B cell (primary cell): ENCODE measurements around the gene MRNIP. TPM values are rescaled to one million over a fixed set of nuclear protein-coding genes. Genes with fewer than 3 reads are reported as not detected.
A peak's percentile ranks its signal among the peaks of the same experiment; 100 is the strongest.

Source experiments
- ATAC-seq: fragments of 200-7000 bp; cut with Tn5 transposase; one replicate; pipeline ENCODE4 v1.10.0; 2021; ENCODE audit warnings: low read depth, mild to moderate bottlenecking, moderate number of reproducible peaks, moderate library complexity
- CTCF ChIA-PET: fragments of 350-600 bp; sonication (Branson Sonifier 250); formaldehyde crosslinking; loops from one replicate; lab custom pipeline; 2021; ENCODE audit warnings: antibody characterized with exemption, inconsistent platforms; lab: Charles Lee
- POLR2A ChIA-PET: fragments of 350-600 bp; sonication (Branson Sonifier 250); formaldehyde crosslinking; loops from one replicate; lab custom pipeline; 2021; ENCODE audit warnings: antibody characterized with exemption; lab: Charles Lee
- DNase-seq: peaks from one replicate; pipeline ENCODE4 v3.0.0; 2013
- H2AFZ ChIP-seq: 2 replicates; pipeline ENCODE4 v1.6.1; 2012; ENCODE audit warnings: mild to moderate bottlenecking, low read depth, low read length; ENCODE audit not compliant: insufficient read depth, poor library complexity, severe bottlenecking
- H3K27ac ChIP-seq, 2 donors: 1 replicate in 1 of 2; 2 replicates in 1 of 2; pipeline ENCODE4 v1.5.1; 2012 to 2013; ENCODE audit warnings: low read length in 2 of 2, mild to moderate bottlenecking in 2 of 2, moderate library complexity in 1 of 2
- H3K27me3 ChIP-seq, 4 experiments: fragments of 200-600 bp in 1 of 4; sonication (generic) in 1 of 4; replicated peaks in 1 of 4; 1 replicate in 2 of 4; 2 replicates in 2 of 4; pipeline versions ENCODE4 v1.6.1 to v1.7.0; 2013 to 2016; ENCODE audit warnings: low read length in 3 of 4, mild to moderate bottlenecking in 2 of 4, mixed read lengths in 1 of 4, moderate library complexity in 1 of 4; ENCODE audit not compliant: insufficient read depth in 4 of 4, control insufficient read depth in 3 of 4; ENCODE audit errors: control extremely low read depth in 1 of 4
- H3K36me3 ChIP-seq, 2 experiments: replicated peaks in 1 of 2; 1 replicate in 1 of 2; 2 replicates in 1 of 2; pipeline versions ENCODE4 v1.6.1 to v1.7.1; 2013; ENCODE audit warnings: low read length in 1 of 2; ENCODE audit not compliant: insufficient read depth in 2 of 2, control insufficient read depth in 1 of 2; ENCODE audit errors: control extremely low read depth in 1 of 2, extremely low read depth in 1 of 2
- H3K4me1 ChIP-seq, 2 donors: fragments of 200-600 bp in 1 of 2; sonication (generic) in 1 of 2; 1 replicate in 1 of 2; 2 replicates in 1 of 2; pipeline versions ENCODE4 v1.5.1 to v1.6.1; 2013 to 2017; ENCODE audit warnings: low read length in 2 of 2; ENCODE audit not compliant: control insufficient read depth in 2 of 2, insufficient read depth in 2 of 2
- H3K4me2 ChIP-seq: replicated peaks from 2 replicates; pipeline ENCODE3; 2012; ENCODE audit warnings: mild to moderate bottlenecking, low read depth, low read length; ENCODE audit not compliant: poor library complexity, severe bottlenecking
- H3K4me3 ChIP-seq, 5 experiments: fragments of 200-600 bp in 1 of 5; sonication (generic) in 1 of 5; 1 replicate in 3 of 5; 2 replicates in 2 of 5; pipeline versions ENCODE4 v1.5.1 to v1.7.0; 2011 to 2016; ENCODE audit warnings: low read length in 4 of 5, mild to moderate bottlenecking in 4 of 5, low read depth in 2 of 5, control low read depth in 1 of 5, moderate library complexity in 1 of 5; ENCODE audit not compliant: insufficient read depth in 1 of 5; ENCODE audit errors: control extremely low read depth in 1 of 5, extremely low read depth in 1 of 5
- H3K79me2 ChIP-seq: fragments of 200-600 bp; sonication (generic); one replicate; pipeline ENCODE4 v1.6.0; 2016; ENCODE audit warnings: low read length; ENCODE audit not compliant: control insufficient read depth, insufficient read depth
- H3K9ac ChIP-seq: fragments of 200-600 bp; sonication (generic); 2 replicates; pipeline ENCODE4 v1.6.1; 2017; ENCODE audit warnings: mild to moderate bottlenecking, low read length, moderate library complexity
- H3K9me3 ChIP-seq, 3 donors: one replicate each; pipeline versions ENCODE4 v1.6.1 to v1.7.1; 2013; ENCODE audit warnings: low read length in 2 of 3; ENCODE audit not compliant: control insufficient read depth in 2 of 3, insufficient read depth in 1 of 3; ENCODE audit errors: control extremely low read depth in 1 of 3
- H4K20me1 ChIP-seq: 2 replicates; pipeline ENCODE4 v1.6.0; 2012; ENCODE audit warnings: mild to moderate bottlenecking, low read length; ENCODE audit not compliant: insufficient read depth, control insufficient read depth, poor library complexity, severe bottlenecking
- H3K27ac Mint-ChIP-seq: one replicate; pipeline ENCODE4 v1.8.0; 2021; ENCODE audit warnings: mixed read lengths
- H3K27me3 Mint-ChIP-seq: one replicate; pipeline ENCODE4 v1.8.0; 2021; ENCODE audit warnings: mixed read lengths
- H3K4me1 Mint-ChIP-seq: one replicate; pipeline ENCODE4 v1.8.0; 2021; ENCODE audit warnings: mixed read lengths
- H3K4me3 Mint-ChIP-seq: one replicate; pipeline ENCODE4 v1.8.0; 2021; ENCODE audit warnings: mixed read lengths
- H3K9me3 Mint-ChIP-seq: one replicate; pipeline ENCODE4 v1.8.0; 2022; ENCODE audit warnings: mixed read lengths; ENCODE audit not compliant: insufficient read depth
- EZH2 ChIP-seq: IDR thresholded peaks from 2 replicates; pipeline ENCODE4 v1.6.1; 2012; ENCODE audit warnings: borderline replicate concordance, low read depth, mild to moderate bottlenecking, moderate library complexity, low read length; ENCODE audit not compliant: insufficient read depth, poor library complexity, severe bottlenecking
- WGBS: methylation state at CpG from one replicate; pipeline ENCODE4 v1.1.5; 2013; ENCODE audit warnings: missing lambda C conversion rate; ENCODE audit not compliant: insufficient coverage; 5-methylcytosine and 5-hydroxymethylcytosine counted together
- intact Hi-C: fragments of 100-400 bp; cut with micrococcal nuclease; formaldehyde crosslinking; loops from one replicate; pipeline ENCODE4 v1.10.0; 2022
- polyA plus RNA-seq: library from polyadenylated mRNA; depleted of rRNA; stranded (reverse); fragments of >200 nt; gene quantifications from 2 replicates; pipeline ENCODE4 v1.2.3, GENCODE V29; 2012
- total RNA-seq, 2 donors: library from RNA; stranded (reverse); fragments of 120-200 nt in 1 of 2; gene quantifications; 1 replicate in 1 of 2; 2 replicates in 1 of 2; pipeline versions ENCODE4 v1.2.3 to v1.2.4, GENCODE V29; 2013 to 2022
- TF ChIP-seq, protein P1 (sequence below): fragments of 200-600 bp; IDR thresholded peaks from one replicate; pipeline ENCODE4 v1.8.0; 2022; ENCODE audit warnings: antibody characterized with exemption, mild to moderate bottlenecking

MRNIP gene
- total and polyA plus RNA-seq, 2 donors (not counting 1 experiment from before 2014, with no cell fraction given): 152 to 178 TPM

- no peak overlapping the region for H3K9ac ChIP-seq
- H3K9me3 ChIP-seq: no peaks in the 10 kb centered on the region
- H3K4me2 ChIP-seq: no peak overlapping the region
- Mint-ChIP-seq H3K27me3 (no peaks in the 10 kb centered on the region), H3K27ac (no peak overlapping the region), H3K4me1 (peaks cover 33% of the 10 kb centered on the region), H3K9me3 (no peaks in the 10 kb centered on the region), H3K4me3 (no peak overlapping the region)
- intact Hi-C loops: no loop called here
- peaks cover 0 to 31% of the 10 kb centered on the region in 2 experiments for H3K36me3 ChIP-seq
- H3K79me2 ChIP-seq: peaks cover 19% of the 10 kb centered on the region
- no peaks in the 10 kb centered on the region for H3K27me3 ChIP-seq
- no peak overlapping the region for H2AFZ ChIP-seq
- 98% methylated on average over 17 of the region's 23 CpGs for WGBS
- peaks cover 33 to 44% of the 10 kb centered on the region in 2 donors for H3K4me1 ChIP-seq
- ChIA-PET POLR2A (no interaction called here), CTCF (interaction anchor here (1.7 to 1.8 kb wide), 2 partner anchors 16 to 177 kb away, joined by 4 read pairs; no protein-coding TSS in a partner anchor)
- TF ChIP-seq, protein P1, sequence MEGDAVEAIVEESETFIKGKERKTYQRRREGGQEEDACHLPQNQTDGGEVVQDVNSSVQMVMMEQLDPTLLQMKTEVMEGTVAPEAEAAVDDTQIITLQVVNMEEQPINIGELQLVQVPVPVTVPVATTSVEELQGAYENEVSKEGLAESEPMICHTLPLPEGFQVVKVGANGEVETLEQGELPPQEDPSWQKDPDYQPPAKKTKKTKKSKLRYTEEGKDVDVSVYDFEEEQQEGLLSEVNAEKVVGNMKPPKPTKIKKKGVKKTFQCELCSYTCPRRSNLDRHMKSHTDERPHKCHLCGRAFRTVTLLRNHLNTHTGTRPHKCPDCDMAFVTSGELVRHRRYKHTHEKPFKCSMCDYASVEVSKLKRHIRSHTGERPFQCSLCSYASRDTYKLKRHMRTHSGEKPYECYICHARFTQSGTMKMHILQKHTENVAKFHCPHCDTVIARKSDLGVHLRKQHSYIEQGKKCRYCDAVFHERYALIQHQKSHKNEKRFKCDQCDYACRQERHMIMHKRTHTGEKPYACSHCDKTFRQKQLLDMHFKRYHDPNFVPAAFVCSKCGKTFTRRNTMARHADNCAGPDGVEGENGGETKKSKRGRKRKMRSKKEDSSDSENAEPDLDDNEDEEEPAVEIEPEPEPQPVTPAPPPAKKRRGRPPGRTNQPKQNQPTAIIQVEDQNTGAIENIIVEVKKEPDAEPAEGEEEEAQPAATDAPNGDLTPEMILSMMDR: no peak
- no peak for TF ChIP-seq EZH2
- H3K4me3 ChIP-seq: no peak overlapping the region
- H4K20me1 ChIP-seq: peaks cover 38% of the 10 kb centered on the region
- H3K27ac ChIP-seq: no peak overlapping the region
- no peak for ATAC-seq
- peak; percentile 23 for DNase-seq
Measured at GRCh38 chr5:179798144-179798770, 60.4 kb downstream of the MRNIP start.

- Mint-ChIP-seq H3K4me3 (peak overlapping the region; percentile 70), H3K27ac (no peak overlapping the region), H3K9me3 (no peaks in the 10 kb centered on the region), H3K4me1 (peaks cover 34% of the 10 kb centered on the region), H3K27me3 (no peaks in the 10 kb centered on the region)
- Histone ChIP-seq H3K36me3 (peaks cover 0 to 31% of the 10 kb centered on the region in 2 experiments), H3K27ac (no peak overlapping the region), H3K9me3 (no peaks in the 10 kb centered on the region), H3K4me3 (no peak overlapping the region), H3K4me2 (no peak overlapping the region), H4K20me1 (peaks cover 33% of the 10 kb centered on the region), H3K4me1 (peaks cover 28 to 40% of the 10 kb centered on the region in 2 donors), H3K27me3 (no peaks in the 10 kb centered on the region), H3K79me2 (peaks cover 15% of the 10 kb centered on the region), H2AFZ (no peak overlapping the region), H3K9ac (no peak overlapping the region)
- ChIA-PET CTCF (interaction anchor here (0.9 to 1.8 kb wide), 4 partner anchors 16 to 177 kb away, joined by 3 to 4 read pairs (median 4); partner anchors contain the start of gene HNRNPH1), POLR2A (no interaction called here)
- intact Hi-C loops: loop anchor here (2.0 kb wide), 1 partner anchor 175 kb away; the partner anchor contains the start of gene HNRNPH1
- no peak for DNase-seq
- no peak for ATAC-seq
- TF ChIP-seq EZH2: no peak
- TF ChIP-seq, protein P1: no peak
- 98% methylated on average over 28 of the region's 30 CpGs for WGBS
Measured at GRCh38 chr5:179797741-179798140, 60.9 kb downstream of the MRNIP start.
